ENCODE results near the gene TNFRSF11A.

Gene TNFRSF11A

GRCh38 chr18:62400916-62401315 lies 75.8 kb downstream of the TNFRSF11A start:
- TF ChIP-seq CTCF (IDR thresholded peaks at IDR 0.05; ENCODE audit: low read depth, low read length): no peak
- Histone ChIP-seq H3K36me3 (no peaks in the 10 kb centered on the region), H3K4me1 (no peaks in the 10 kb centered on the region), H3K4me3 (ENCODE audit: low read depth, low read length) (no peak overlapping the region), H3K9me3 (no peaks in the 10 kb centered on the region), H3K27me3 (no peaks in the 10 kb centered on the region)
- DNase-seq: no peak

GRCh38 chr18:62402342-62402948 lies 77.3 kb downstream of the TNFRSF11A start:
- Histone ChIP-seq H3K4me1 (no peaks in the 10 kb centered on the region), H3K4me3 (ENCODE audit: low read depth, low read length) (no peak overlapping the region), H3K36me3 (no peaks in the 10 kb centered on the region), H3K9me3 (no peaks in the 10 kb centered on the region), H3K27me3 (no peaks in the 10 kb centered on the region)
- no peak for TF ChIP-seq CTCF (IDR thresholded peaks at IDR 0.05; ENCODE audit: low read depth, low read length)
- DNase-seq: no peak

- Histone ChIP-seq H3K9me3 (no peaks in the 10 kb centered on the region), H3K4me3 (ENCODE audit: low read depth, low read length) (no peak overlapping the region), H3K27me3 (no peaks in the 10 kb centered on the region), H3K4me1 (no peaks in the 10 kb centered on the region), H3K36me3 (no peaks in the 10 kb centered on the region)
- no peak for TF ChIP-seq CTCF (IDR thresholded peaks at IDR 0.05; ENCODE audit: low read depth, low read length)
- no peak for DNase-seq
These were observed 78.0 kb downstream of the TNFRSF11A start for GRCh38 chr18:62403120-62403519.

- H3K9me3 ChIP-seq: no peaks in the 10 kb centered on the region
- H3K36me3 ChIP-seq: no peaks in the 10 kb centered on the region
- no peaks in the 10 kb centered on the region for H3K4me1 ChIP-seq
- H3K27me3 ChIP-seq: no peaks in the 10 kb centered on the region
- H3K4me3 ChIP-seq (ENCODE audit: low read depth, low read length): no peak overlapping the region
- DNase-seq: no peak
- no peak for TF ChIP-seq CTCF (IDR thresholded peaks at IDR 0.05; ENCODE audit: low read depth, low read length)
These were observed 79.8 kb downstream of the TNFRSF11A start for GRCh38 chr18:62404881-62405280.

- DNase-seq: no peak
- Histone ChIP-seq H3K27me3 (no peaks in the 10 kb centered on the region), H3K4me1 (no peaks in the 10 kb centered on the region), H3K4me3 (ENCODE audit: low read depth, low read length) (no peak overlapping the region), H3K9me3 (no peaks in the 10 kb centered on the region), H3K36me3 (no peaks in the 10 kb centered on the region)
- TF ChIP-seq CTCF (IDR thresholded peaks at IDR 0.05; ENCODE audit: low read depth, low read length): no peak
These were observed 82.5 kb downstream of the TNFRSF11A start for GRCh38 chr18:62407660-62408059.

GRCh38 chr18:62409821-62410220 lies 84.7 kb downstream of the TNFRSF11A start:
- Histone ChIP-seq H3K36me3 (no peaks in the 10 kb centered on the region), H3K9me3 (no peaks in the 10 kb centered on the region), H3K4me3 (ENCODE audit: low read depth, low read length) (no peak overlapping the region), H3K27me3 (no peaks in the 10 kb centered on the region), H3K4me1 (no peaks in the 10 kb centered on the region)
- no peak for DNase-seq
- no peak for TF ChIP-seq CTCF (IDR thresholded peaks at IDR 0.05; ENCODE audit: low read depth, low read length)
